Thyroid gland (tissue), 4 donors: Measurements from ENCODE around the gene TESK2. TPM values are rescaled to one million over a fixed set of nuclear protein-coding genes. Genes with fewer than 3 reads are reported as not detected.

Source experiments
- DNase-seq, 2 donors: peaks; one replicate each; pipeline ENCODE4 v3.0.0-alpha.2; 2019
- H3K27ac ChIP-seq, 3 donors: fragments of 200-600 bp; sonication (generic); 1 replicate in 2 of 3; 2 replicates in 1 of 3; pipeline ENCODE4 v1.5.1; 2016 to 2019; ENCODE audit warnings: mild to moderate bottlenecking in 1 of 3, moderate library complexity in 1 of 3
- H3K27me3 ChIP-seq: fragments of 200-600 bp; sonication (generic); one replicate; pipeline ENCODE4 v1.5.1; 2019
- H3K36me3 ChIP-seq, 2 donors: fragments of 200-600 bp; sonication (generic); one replicate each; pipeline ENCODE4 v1.5.1; 2016 to 2019
- H3K4me1 ChIP-seq, 2 donors: fragments of 200-600 bp; sonication (generic); one replicate each; pipeline ENCODE4 v1.5.1; 2017 to 2019
- H3K4me3 ChIP-seq, 3 donors: fragments of 200-600 bp; sonication (generic); replicated peaks in 1 of 3; 1 replicate in 2 of 3; 2 replicates in 1 of 3; pipeline ENCODE4 v1.5.1; 2016; ENCODE audit warnings: mild to moderate bottlenecking in 1 of 3
- H3K9me3 ChIP-seq: fragments of 200-600 bp; sonication (generic); one replicate; pipeline ENCODE4 v1.5.1; 2017
- CTCF ChIP-seq, 6 experiments: fragments of 200-600 bp in 3 of 6; fragments of 450-650 bp in 3 of 6; sonication (generic) in 3 of 6; IDR thresholded peaks; one replicate each; pipeline ENCODE4 v1.5.1; 2016 to 2019; ENCODE audit warnings: antibody characterized with exemption in 6 of 6, mild to moderate bottlenecking in 2 of 6, inconsistent platforms in 1 of 6, moderate library complexity in 1 of 6
- POLR2A ChIP-seq, 2 donors: fragments of 450-650 bp; IDR thresholded peaks; one replicate each; pipeline ENCODE4 v1.6.1; 2017; ENCODE audit warnings: antibody characterized with exemption in 2 of 2, mild to moderate bottlenecking in 2 of 2, moderate library complexity in 1 of 2
- WGBS, 2 donors: methylation state at CpG; one replicate each; pipeline ENCODE4 v1.1.5; 2017; 5-methylcytosine and 5-hydroxymethylcytosine counted together
- intact Hi-C: fragments of 100-400 bp; cut with DNase I; formaldehyde crosslinking; loops from one replicate; pipeline ENCODE4 v1.15.1; 2023
- total RNA-seq, 4 donors: library from RNA; depleted of rRNA; stranded (reverse); fragments of >200 nt; gene quantifications; one replicate each; pipeline ENCODE4 v1.2.3, GENCODE V29; 2016

TESK2 gene
- total RNA-seq, 4 donors from 2014 or later, result 4.8 to 5.7 (median 5.5) TPM

- H3K36me3 ChIP-seq, result no peaks in the 10 kb centered on the region
- 90 to 97% methylated on average over 6 of the region's 6 CpGs for WGBS, 2 donors
- DNase-seq, result no peak
- H3K27me3 ChIP-seq, result no peaks in the 10 kb centered on the region
- no peaks in the 10 kb centered on the region for H3K4me1 ChIP-seq
- TF ChIP-seq CTCF (IDR thresholded peaks at IDR 0.05) (no peak), POLR2A (IDR thresholded peaks at IDR 0.05) (no peak)
- H3K9me3 ChIP-seq, result no peaks in the 10 kb centered on the region
- H3K4me3 ChIP-seq, result no peak overlapping the region
- intact Hi-C loops, result no loop called here
- no peak overlapping the region for H3K27ac ChIP-seq
Measured at GRCh38 chr1:45410850-45411509, 80.0 kb downstream of the TESK2 start.

DNA sequence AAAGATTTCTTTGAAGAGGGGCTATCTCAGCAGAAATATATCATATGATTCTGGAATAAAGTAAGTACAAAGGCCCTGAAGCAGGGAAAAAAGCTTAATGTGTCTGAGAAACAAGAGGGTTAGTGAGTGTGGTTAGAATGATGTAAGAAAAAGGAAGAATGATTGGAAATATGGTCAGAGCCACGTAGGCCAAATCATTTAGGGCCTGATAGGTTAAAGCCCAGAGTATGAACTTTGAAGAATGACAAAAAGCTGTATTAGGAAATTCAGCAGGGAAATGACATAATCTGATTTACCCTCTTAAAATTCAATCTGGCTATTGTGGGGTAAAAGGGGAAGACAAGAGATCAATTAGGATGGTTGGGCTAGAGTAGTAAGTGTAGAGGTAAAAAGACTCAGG lies 81.7 kb downstream of the TESK2 start:
- Histone ChIP-seq H3K27me3 (no peaks in the 10 kb centered on the region), H3K4me1 (no peaks in the 10 kb centered on the region), H3K36me3 (no peaks in the 10 kb centered on the region), H3K9me3 (no peaks in the 10 kb centered on the region), H3K4me3 (no peak overlapping the region), H3K27ac (no peak overlapping the region)
- WGBS, 2 donors, result 77 to 92% methylated on average over 1 of the region's 1 CpG
- TF ChIP-seq POLR2A (IDR thresholded peaks at IDR 0.05), result no peak
- TF ChIP-seq CTCF (IDR thresholded peaks at IDR 0.05), result no peak
- intact Hi-C loops, result no loop called here
- no peak for DNase-seq

GRCh38 chr1:45407629-45408287 lies 83.2 kb downstream of the TESK2 start:
- Histone ChIP-seq H3K27me3 (no peaks in the 10 kb centered on the region), H3K4me1 (no peaks in the 10 kb centered on the region), H3K27ac (no peak overlapping the region), H3K9me3 (no peaks in the 10 kb centered on the region), H3K4me3 (no peak overlapping the region), H3K36me3 (no peaks in the 10 kb centered on the region)
- no peak for DNase-seq
- intact Hi-C loops, result no loop called here
- WGBS, 2 donors, result 83 to 85% methylated on average over 4 of the region's 4 CpGs
- no peak for TF ChIP-seq CTCF (IDR thresholded peaks at IDR 0.05)
- TF ChIP-seq POLR2A (IDR thresholded peaks at IDR 0.05), result no peak

- no peak for DNase-seq
- Histone ChIP-seq H3K4me1 (no peaks in the 10 kb centered on the region), H3K27me3 (no peaks in the 10 kb centered on the region), H3K27ac (no peak overlapping the region), H3K9me3 (no peaks in the 10 kb centered on the region), H3K4me3 (no peak overlapping the region), H3K36me3 (no peaks in the 10 kb centered on the region)
- intact Hi-C loops, result no loop called here
- TF ChIP-seq CTCF (IDR thresholded peaks at IDR 0.05) (no peak), POLR2A (IDR thresholded peaks at IDR 0.05) (no peak)
- 93 to 99% methylated on average over 2 of the region's 2 CpGs for WGBS, 2 donors
Measured at GRCh38 chr1:45405636-45406035, 85.3 kb downstream of the TESK2 start.

DNA sequence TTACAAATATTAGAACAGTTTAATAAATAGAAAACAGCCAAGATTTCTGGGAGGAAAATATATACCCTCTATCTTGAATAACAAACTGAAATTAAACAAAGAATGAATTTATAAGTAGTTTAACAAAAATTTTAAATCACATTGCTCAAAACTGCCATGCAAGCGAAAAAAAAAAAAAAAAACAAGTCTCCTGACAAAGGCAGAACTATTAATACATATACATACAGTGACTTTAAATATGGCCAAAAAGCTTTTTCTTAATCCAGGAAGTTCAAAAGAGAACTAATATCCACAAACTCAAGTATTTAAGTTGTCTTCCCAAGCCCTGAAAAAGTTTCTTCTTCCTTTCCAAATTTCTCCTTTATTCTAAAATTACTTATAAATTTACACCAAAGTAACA lies 87.2 kb downstream of the TESK2 start:
- intact Hi-C loops, result no loop called here
- no peak for DNase-seq
- no peak overlapping the region for H3K27ac ChIP-seq
- WGBS, 2 donors, result 85 to 87% methylated on average over 1 of the region's 1 CpG
- no peaks in the 10 kb centered on the region for H3K4me1 ChIP-seq
- no peaks in the 10 kb centered on the region for H3K9me3 ChIP-seq
- no peaks in the 10 kb centered on the region for H3K36me3 ChIP-seq
- TF ChIP-seq POLR2A (IDR thresholded peaks at IDR 0.05), result no peak
- TF ChIP-seq CTCF (IDR thresholded peaks at IDR 0.05), result no peak
- no peak overlapping the region for H3K4me3 ChIP-seq
- no peaks in the 10 kb centered on the region for H3K27me3 ChIP-seq
